Tibial nerve (tissue), 4 donors: ENCODE data around the gene ULBP2.

Experiments used
- EP300 ChIP-seq, 2 donors: sonication (generic); formaldehyde crosslinking; IDR thresholded peaks; one replicate each; pipeline ENCODE4 v1.6.1; 2017; ENCODE audit warnings: antibody characterized with exemption in 2 of 2, mild to moderate bottlenecking in 1 of 2
- TF ChIP-seq, protein P1 (sequence below), 5 experiments: fragments of 200-600 bp in 3 of 5; fragments of 450-650 bp in 2 of 5; sonication (generic) in 3 of 5; IDR thresholded peaks; one replicate each; pipeline ENCODE4 v1.5.1; 2016 to 2019; ENCODE audit warnings: antibody characterized with exemption in 5 of 5, mild to moderate bottlenecking in 3 of 5, moderate library complexity in 2 of 5

DNA sequence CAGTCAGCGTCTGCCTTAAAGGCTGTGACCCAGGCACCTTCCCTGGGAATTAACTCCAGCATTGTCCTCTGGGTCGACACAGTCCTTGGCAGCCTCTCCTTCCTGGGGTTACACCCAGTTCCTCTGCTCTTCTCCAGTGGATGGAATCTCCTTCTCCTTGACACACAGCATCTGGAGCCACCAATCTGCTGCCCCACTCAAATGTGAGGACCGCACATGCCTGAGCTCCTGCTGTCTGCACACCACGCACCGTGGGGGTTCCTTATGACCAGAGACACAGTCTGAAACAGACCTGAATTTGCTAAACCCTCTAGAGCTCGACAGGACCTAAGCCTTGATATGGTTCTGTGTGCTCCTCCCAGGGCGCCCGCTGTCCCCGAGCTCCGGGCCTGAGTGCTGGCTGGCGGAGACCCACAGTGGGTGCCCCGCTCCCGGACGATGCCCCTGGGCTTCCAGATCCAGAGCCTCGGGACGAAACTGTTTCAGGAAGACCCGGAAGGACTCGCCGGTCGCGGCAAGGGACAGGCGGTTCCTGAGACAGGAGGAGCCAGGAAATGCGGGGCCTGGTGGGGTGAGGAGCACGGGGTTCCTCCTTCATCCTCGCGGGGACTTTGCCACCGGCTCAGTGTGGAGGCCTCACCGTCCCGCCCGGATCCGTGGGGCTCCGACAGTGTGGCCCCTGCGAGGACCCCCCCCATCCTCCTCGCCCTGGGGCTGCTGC lies 16.4 kb upstream of the ULBP2 start:
- TF ChIP-seq, protein P1, sequence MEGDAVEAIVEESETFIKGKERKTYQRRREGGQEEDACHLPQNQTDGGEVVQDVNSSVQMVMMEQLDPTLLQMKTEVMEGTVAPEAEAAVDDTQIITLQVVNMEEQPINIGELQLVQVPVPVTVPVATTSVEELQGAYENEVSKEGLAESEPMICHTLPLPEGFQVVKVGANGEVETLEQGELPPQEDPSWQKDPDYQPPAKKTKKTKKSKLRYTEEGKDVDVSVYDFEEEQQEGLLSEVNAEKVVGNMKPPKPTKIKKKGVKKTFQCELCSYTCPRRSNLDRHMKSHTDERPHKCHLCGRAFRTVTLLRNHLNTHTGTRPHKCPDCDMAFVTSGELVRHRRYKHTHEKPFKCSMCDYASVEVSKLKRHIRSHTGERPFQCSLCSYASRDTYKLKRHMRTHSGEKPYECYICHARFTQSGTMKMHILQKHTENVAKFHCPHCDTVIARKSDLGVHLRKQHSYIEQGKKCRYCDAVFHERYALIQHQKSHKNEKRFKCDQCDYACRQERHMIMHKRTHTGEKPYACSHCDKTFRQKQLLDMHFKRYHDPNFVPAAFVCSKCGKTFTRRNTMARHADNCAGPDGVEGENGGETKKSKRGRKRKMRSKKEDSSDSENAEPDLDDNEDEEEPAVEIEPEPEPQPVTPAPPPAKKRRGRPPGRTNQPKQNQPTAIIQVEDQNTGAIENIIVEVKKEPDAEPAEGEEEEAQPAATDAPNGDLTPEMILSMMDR (IDR thresholded peaks at IDR 0.05), result no peak
- TF ChIP-seq EP300 (IDR thresholded peaks at IDR 0.05), result no peak
